Measurements from ENCODE around the gene GALK1.

DNA sequence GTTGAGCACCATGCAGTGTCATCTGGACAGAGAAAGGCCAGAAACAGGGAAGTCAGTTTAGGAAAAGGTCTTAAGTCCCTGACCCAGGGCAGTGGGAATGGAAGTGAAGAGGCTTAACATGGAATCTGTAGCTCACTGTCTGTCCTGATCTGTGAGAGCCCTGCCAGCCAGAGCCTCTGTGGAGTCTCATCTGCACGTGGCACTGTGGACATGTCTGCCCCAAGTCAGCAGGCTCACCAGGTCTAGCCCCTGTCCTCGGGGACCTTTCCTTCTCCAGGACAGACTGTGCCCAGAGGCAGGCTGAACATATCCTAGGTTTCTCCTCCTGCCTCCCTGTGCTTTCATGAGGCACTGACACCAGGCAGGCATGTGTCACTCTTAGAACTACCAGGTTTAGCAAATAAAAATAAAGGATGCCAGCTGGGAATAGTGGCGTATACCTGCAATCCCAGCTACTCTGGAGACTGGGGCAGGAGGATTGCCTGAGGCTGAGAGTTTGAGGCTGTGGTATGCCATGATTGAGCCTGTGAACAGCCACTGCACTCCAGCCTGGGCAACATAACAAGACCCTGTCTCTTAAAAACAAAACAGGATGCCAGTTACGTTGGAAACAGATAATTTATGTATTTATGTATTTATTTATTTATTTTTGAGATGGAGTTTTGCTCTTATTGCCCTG lies 42.0 kb upstream of the GALK1 start:
- TF ChIP-seq CTCF (IDR thresholded peaks at IDR 0.05) (no peak), POLR2A (IDR thresholded peaks at IDR 0.05) (no peak)

All from lower leg skin (tissue), 3 donors.